Ishikawa (cell line): ENCODE measurements around the gene LPAR1.

ENCODE experiments used
- RAD21 ChIP-seq: IDR thresholded peaks from 2 replicates; pipeline ENCODE4 v1.6.1; 2012; ENCODE audit warnings: low read depth
- TAF1 ChIP-seq: IDR thresholded peaks from 2 replicates; pipeline ENCODE4 v1.6.1; 2012; ENCODE audit warnings: low read depth, mild to moderate bottlenecking
- TF ChIP-seq, protein P1 (sequence below): IDR thresholded peaks from 2 replicates; pipeline ENCODE4 v1.6.1; 2012
- TF ChIP-seq, protein P2 (sequence below): IDR thresholded peaks from 2 replicates; pipeline ENCODE4 v1.6.1; 2012

DNA sequence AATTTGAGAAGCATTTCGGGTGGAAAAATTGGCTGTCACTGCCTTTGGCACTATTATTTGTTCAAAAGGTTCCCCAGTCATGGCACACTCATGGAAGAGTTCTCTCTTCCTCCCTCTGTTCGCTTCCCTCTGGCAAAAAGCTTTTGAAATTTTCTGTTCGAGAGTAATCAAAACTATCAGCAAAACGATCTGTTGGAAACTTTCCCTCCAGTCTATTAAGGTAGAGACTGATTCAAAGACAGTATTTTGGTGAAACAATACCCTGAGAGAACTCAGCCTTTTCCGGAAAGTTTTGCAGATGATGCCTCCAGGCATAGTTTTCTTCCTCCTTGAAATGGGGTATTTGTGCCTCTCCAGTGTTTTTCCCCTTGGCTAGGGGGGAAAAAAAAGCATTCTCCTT, 3.6 kb upstream of the LPAR1 start:
- TF ChIP-seq, protein P1, sequence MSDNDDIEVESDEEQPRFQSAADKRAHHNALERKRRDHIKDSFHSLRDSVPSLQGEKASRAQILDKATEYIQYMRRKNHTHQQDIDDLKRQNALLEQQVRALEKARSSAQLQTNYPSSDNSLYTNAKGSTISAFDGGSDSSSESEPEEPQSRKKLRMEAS: no peak
- no peak for TF ChIP-seq RAD21
- TF ChIP-seq TAF1: no peak
- TF ChIP-seq, protein P2, sequence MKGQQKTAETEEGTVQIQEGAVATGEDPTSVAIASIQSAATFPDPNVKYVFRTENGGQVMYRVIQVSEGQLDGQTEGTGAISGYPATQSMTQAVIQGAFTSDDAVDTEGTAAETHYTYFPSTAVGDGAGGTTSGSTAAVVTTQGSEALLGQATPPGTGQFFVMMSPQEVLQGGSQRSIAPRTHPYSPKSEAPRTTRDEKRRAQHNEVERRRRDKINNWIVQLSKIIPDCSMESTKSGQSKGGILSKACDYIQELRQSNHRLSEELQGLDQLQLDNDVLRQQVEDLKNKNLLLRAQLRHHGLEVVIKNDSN: no peak
